ENCODE results near the gene TFCP2L1.

DNA sequence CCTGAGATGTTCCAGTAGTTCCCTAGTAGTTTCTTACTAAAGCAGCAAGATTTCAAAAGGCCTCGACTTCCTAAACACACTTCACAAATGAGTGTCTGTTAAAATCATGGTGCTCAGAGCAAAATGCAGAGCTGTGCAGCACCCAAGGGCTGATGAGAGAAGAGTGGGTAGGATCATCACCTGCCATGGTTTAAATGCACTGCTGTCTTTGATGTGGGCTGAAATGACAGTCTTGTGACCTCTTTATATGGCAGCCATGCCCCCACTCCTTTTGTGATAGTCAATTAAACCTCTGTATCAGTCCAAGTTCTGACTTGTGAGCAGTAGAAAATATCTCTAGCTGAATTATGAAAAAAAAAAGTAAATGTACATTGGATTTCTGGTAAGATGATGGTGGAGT, 107.1 kb downstream of the TFCP2L1 start:
- no peak for TF ChIP-seq EZH2 (IDR thresholded peaks at IDR 0.05)
- TF ChIP-seq POLR2AphosphoS5 (IDR thresholded peaks at IDR 0.05; ENCODE audit: borderline replicate concordance, low read depth, low read length), result no peak
- TF ChIP-seq FOXP2 (optimal IDR thresholded peaks at IDR 0.05; ENCODE audit: control extremely low read depth, extremely low read length, insufficient read depth), result no peak

Data from SK-N-MC (cell line).